ENCODE measurements around the gene RACK1.

RACK1 gene

DNA sequence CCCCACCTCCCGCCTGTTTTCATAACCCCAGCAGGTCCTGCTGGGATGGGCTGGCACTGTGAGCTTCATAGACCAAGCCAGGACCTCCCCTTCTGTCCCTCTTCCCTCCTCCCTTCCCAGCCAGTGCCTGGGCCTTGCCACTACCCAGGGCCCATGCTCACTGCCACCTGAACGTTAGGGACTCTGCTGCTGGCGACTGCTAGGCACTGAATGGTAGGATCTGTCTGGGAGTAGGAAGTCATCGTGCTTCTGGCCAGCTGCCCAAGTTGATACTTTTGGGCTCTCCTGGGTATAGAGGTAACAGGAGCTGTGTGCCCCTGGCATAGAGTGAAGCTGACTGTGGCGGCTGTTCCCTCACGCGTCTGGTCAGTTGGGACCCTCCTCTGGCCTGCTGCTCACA lies 12.3 kb downstream of the RACK1 start:
- Histone ChIP-seq H3K27me3 (replicated peaks) (no peaks in the 10 kb centered on the region), H3K36me3 (replicated peaks) (peaks cover 42% of the 10 kb centered on the region), H3K4me3 (ENCODE audit: low read depth, low read length) (no peak overlapping the region), H3K27ac (no peak overlapping the region)
- no peak for DNase-seq
- in situ Hi-C loops (cut with HindIII; ENCODE audit: low pct_ligation_motif_present, low sequenced_read_pairs) = no loop called here
- TF ChIP-seq, protein P1, sequence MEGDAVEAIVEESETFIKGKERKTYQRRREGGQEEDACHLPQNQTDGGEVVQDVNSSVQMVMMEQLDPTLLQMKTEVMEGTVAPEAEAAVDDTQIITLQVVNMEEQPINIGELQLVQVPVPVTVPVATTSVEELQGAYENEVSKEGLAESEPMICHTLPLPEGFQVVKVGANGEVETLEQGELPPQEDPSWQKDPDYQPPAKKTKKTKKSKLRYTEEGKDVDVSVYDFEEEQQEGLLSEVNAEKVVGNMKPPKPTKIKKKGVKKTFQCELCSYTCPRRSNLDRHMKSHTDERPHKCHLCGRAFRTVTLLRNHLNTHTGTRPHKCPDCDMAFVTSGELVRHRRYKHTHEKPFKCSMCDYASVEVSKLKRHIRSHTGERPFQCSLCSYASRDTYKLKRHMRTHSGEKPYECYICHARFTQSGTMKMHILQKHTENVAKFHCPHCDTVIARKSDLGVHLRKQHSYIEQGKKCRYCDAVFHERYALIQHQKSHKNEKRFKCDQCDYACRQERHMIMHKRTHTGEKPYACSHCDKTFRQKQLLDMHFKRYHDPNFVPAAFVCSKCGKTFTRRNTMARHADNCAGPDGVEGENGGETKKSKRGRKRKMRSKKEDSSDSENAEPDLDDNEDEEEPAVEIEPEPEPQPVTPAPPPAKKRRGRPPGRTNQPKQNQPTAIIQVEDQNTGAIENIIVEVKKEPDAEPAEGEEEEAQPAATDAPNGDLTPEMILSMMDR (IDR thresholded peaks at IDR 0.05; ENCODE audit: low read depth, low read length, missing control alignments) = no peak

DNA sequence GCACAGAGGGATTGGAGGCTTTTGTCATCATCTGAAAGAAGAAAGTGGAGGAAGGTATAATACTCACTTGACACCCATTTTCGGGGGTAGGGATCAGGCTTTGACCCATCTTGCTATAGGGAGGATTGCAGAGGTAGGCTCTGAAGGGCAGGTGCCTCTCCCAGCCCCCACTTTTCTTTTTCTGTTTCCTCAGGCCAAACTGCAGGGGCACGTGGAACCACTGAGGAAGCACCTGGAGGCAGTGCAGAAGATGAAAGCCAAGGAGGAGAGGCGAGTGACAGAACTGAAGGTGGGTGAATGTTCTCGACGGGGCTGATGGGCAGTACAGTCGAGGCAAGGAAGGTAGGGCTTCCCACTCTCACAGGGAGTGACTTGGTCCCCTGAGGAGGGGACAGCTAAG lies 13.2 kb downstream of the RACK1 start:
- Histone ChIP-seq H3K36me3 (replicated peaks) (peaks cover 33% of the 10 kb centered on the region), H3K27me3 (replicated peaks) (no peaks in the 10 kb centered on the region), H3K4me3 (ENCODE audit: low read depth, low read length) (no peak overlapping the region), H3K27ac (no peak overlapping the region)
- in situ Hi-C loops (cut with HindIII; ENCODE audit: low pct_ligation_motif_present, low sequenced_read_pairs) = no loop called here
- TF ChIP-seq, protein P1 (IDR thresholded peaks at IDR 0.05; ENCODE audit: low read depth, low read length, missing control alignments) = no peak
- DNase-seq = no peak

DNA sequence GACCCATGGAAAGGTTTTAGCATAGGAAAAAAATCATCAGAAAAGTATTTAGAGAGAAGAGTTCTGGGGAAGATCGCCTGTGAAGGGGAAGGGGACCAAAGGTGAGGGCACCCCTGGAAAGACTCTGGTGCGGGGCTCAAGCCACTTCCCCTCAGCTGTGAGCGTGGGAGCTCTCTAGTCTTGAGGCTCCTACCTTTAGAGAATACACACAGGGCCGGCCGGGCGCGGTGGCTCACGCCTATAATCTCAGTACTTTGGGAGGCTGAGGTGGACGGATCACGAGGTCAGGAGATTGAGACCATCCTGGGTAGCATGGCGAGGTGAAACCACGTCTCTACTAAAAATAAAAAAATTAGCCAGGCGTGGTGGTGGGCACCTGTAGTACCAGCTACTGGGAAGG lies 13.7 kb downstream of the RACK1 start:
- no peak overlapping the region for H3K4me3 ChIP-seq (ENCODE audit: low read depth, low read length)

DNA sequence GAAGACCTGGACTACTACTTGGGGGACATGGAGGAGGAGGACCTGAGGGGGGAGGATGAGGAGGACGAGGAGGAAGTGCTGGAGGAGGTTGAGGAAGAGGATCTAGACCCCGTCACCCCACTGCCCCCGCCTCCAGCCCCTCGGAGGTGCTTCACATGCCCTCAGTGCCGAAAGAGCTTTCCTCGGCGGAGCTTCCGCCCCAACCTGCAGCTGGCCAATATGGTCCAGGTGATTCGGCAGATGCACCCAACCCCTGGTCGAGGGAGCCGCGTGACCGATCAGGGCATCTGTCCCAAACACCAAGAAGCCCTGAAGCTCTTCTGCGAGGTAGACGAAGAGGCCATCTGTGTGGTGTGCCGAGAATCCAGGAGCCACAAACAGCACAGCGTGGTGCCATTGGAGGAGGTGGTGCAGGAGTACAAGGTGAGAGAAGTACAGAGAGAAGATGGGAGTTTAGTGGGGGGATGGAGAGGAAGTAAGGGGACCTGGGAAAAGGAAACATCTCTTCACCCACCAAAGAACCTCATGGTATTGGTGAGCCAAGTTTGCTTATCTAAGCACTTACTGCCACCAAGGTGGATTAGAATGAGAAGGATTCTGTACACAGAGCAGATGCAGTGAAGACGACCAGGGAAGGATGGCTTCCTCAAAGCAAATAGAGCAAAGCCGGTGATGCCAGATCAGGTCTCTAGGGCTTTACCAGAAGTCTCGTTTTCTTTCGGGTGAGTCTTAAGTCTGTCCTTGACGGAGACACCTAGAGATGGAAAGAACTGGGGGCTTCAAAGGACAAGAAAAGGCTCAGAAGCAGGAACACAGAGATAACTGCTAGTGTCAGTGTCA lies 19.1 kb downstream of the RACK1 start:
- Histone ChIP-seq H3K4me3 (ENCODE audit: low read depth, low read length) (peak overlapping the region; percentile 86), H3K36me3 (replicated peaks) (peaks cover 8% of the 10 kb centered on the region), H3K27me3 (replicated peaks) (no peaks in the 10 kb centered on the region), H3K27ac (no peak overlapping the region)
- no peak for DNase-seq
- in situ Hi-C loops (cut with HindIII; ENCODE audit: low pct_ligation_motif_present, low sequenced_read_pairs) = no loop called here
- TF ChIP-seq, protein P1 (IDR thresholded peaks at IDR 0.05; ENCODE audit: low read depth, low read length, missing control alignments) = no peak

More for the DNA sequence above, 13.7 kb downstream of the RACK1 start:
- DNase-seq = no peak
- H3K36me3 ChIP-seq (replicated peaks) = peaks cover 27% of the 10 kb centered on the region
- TF ChIP-seq, protein P1 (IDR thresholded peaks at IDR 0.05; ENCODE audit: low read depth, low read length, missing control alignments) = no peak
- no peak overlapping the region for H3K27ac ChIP-seq
- in situ Hi-C loops (cut with HindIII; ENCODE audit: low pct_ligation_motif_present, low sequenced_read_pairs) = no loop called here
- no peaks in the 10 kb centered on the region for H3K27me3 ChIP-seq (replicated peaks)

DNA sequence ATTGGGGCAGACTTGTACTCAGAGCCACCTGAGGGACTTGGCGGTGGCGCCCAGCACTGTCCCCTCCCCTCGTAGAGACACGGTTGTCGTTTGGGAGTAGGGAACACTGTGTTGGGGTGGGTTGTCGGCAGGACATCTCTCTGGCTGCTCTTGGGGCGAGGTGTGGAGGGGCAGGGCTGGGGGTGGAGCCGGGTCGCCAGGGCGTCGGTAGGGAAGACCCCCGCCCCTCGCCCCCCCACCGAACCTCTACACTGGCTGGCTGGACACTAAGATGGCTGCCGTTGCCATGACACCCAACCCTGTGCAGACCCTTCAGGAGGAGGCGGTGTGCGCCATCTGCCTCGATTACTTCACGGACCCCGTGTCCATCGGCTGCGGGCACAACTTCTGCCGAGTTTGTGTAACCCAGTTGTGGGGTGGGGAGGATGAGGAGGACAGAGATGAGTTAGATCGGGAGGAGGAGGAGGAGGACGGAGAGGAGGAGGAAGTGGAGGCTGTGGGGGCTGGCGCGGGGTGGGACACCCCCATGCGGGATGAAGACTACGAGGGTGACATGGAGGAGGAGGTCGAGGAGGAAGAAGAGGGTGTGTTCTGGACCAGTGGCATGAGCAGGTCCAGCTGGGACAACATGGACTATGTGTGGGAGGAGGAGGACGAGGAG lies 19.8 kb downstream of the RACK1 start:
- H3K27ac ChIP-seq = peak overlapping the region; percentile 81
- peak overlapping the region; percentile 86 for H3K4me3 ChIP-seq (ENCODE audit: low read depth, low read length)
- H3K36me3 ChIP-seq (replicated peaks) = peaks cover 2% of the 10 kb centered on the region
- in situ Hi-C loops (cut with HindIII; ENCODE audit: low pct_ligation_motif_present, low sequenced_read_pairs) = no loop called here
- H3K27me3 ChIP-seq (replicated peaks) = no peaks in the 10 kb centered on the region
- no peak for DNase-seq
- TF ChIP-seq, protein P1 (IDR thresholded peaks at IDR 0.05; ENCODE audit: low read depth, low read length, missing control alignments) = no peak
